ENCODE data around the gene HMCN2. TPM values are rescaled to one million over a fixed set of nuclear protein-coding genes. Genes with fewer than 3 reads are reported as not detected.
"Not testable (repeated sequence)": the region's sequence is repeated elsewhere in the genome, so short reads cannot be mapped to it uniquely, and the experiment has no call there.

Gene HMCN2
- total and polyA plus RNA-seq, 4 donors, result 0.25 to 14.8 (median 4.6) TPM

GRCh38 chr9:130433168-130433946, 167.8 kb downstream of the HMCN2 start:
- H3K9me3 ChIP-seq (ENCODE audit: control insufficient read depth, low read length), result no peaks in the 10 kb centered on the region
- no peak overlapping the region for H3K4me3 ChIP-seq (ENCODE audit: low read length in 2 of 2)
- ATAC-seq (ENCODE audit: low FRiP score) (no peak), DNase-seq (peak in 1 of 2 donors; percentile 84)
- intact Hi-C loops (cut with DNase I), result no loop called here
- WGBS, 2 donors, result 2 to 3% methylated on average over 80 to 92 of the region's 92 CpGs
- H3K27me3 ChIP-seq (ENCODE audit: control insufficient read depth in 1 of 2, insufficient read depth in 2 of 2, low read length in 1 of 2), result no peaks in the 10 kb centered on the region
- H3K4me1 ChIP-seq (ENCODE audit: control insufficient read depth in 1 of 2, insufficient read depth in 2 of 2, low read length in 2 of 2), result no peaks in the 10 kb centered on the region
- no peaks in the 10 kb centered on the region for H3K36me3 ChIP-seq (ENCODE audit: control insufficient read depth in 1 of 2, insufficient read depth in 2 of 2, low read length in 1 of 2)
- no peak overlapping the region for H3K27ac ChIP-seq (ENCODE audit: low read depth in 1 of 2, low read length in 2 of 2)

GRCh38 chr9:130433947-130434262, 168.3 kb downstream of the HMCN2 start:
- Histone ChIP-seq H3K27ac (ENCODE audit: low read depth in 1 of 2, low read length in 2 of 2) (no peak overlapping the region), H3K4me1 (ENCODE audit: control insufficient read depth in 1 of 2, insufficient read depth in 2 of 2, low read length in 2 of 2) (no peaks in the 10 kb centered on the region), H3K4me3 (ENCODE audit: low read length in 2 of 2) (no peak overlapping the region), H3K36me3 (ENCODE audit: control insufficient read depth in 1 of 2, insufficient read depth in 2 of 2, low read length in 1 of 2) (no peaks in the 10 kb centered on the region), H3K9me3 (ENCODE audit: control insufficient read depth, low read length) (no peaks in the 10 kb centered on the region), H3K27me3 (ENCODE audit: control insufficient read depth in 1 of 2, insufficient read depth in 2 of 2, low read length in 1 of 2) (no peaks in the 10 kb centered on the region)
- WGBS, 2 donors, result 32 to 38% methylated on average over 9 of the region's 9 CpGs
- no peak for ATAC-seq (ENCODE audit: low FRiP score)
- no peak for DNase-seq
- intact Hi-C loops (cut with DNase I), result no loop called here

GRCh38 chr9:130434656-130435055, 169.1 kb downstream of the HMCN2 start:
- H3K4me3 ChIP-seq (ENCODE audit: low read length in 2 of 2); H3K9me3 ChIP-seq (ENCODE audit: control insufficient read depth, low read length); H3K36me3 ChIP-seq (ENCODE audit: control insufficient read depth in 1 of 2, insufficient read depth in 2 of 2, low read length in 1 of 2); DNase-seq; ATAC-seq (ENCODE audit: low FRiP score); H3K4me1 ChIP-seq (ENCODE audit: control insufficient read depth in 1 of 2, insufficient read depth in 2 of 2, low read length in 2 of 2); intact Hi-C loops (cut with DNase I); H3K27ac ChIP-seq (ENCODE audit: low read depth in 1 of 2, low read length in 2 of 2); H3K27me3 ChIP-seq (ENCODE audit: control insufficient read depth in 1 of 2, insufficient read depth in 2 of 2, low read length in 1 of 2): not testable (repeated sequence)
- 87 to 97% methylated on average over 5 of the region's 5 CpGs for WGBS, 2 donors

GRCh38 chr9:130437011-130437789, 171.6 kb downstream of the HMCN2 start:
- Histone ChIP-seq H3K27me3 (ENCODE audit: control insufficient read depth in 1 of 2, insufficient read depth in 2 of 2, low read length in 1 of 2) (no peaks in the 10 kb centered on the region), H3K27ac (ENCODE audit: low read depth in 1 of 2, low read length in 2 of 2) (no peak overlapping the region), H3K4me3 (ENCODE audit: low read length in 2 of 2) (no peak overlapping the region), H3K9me3 (ENCODE audit: control insufficient read depth, low read length) (peaks cover 2% of the 10 kb centered on the region), H3K4me1 (ENCODE audit: control insufficient read depth in 1 of 2, insufficient read depth in 2 of 2, low read length in 2 of 2) (no peaks in the 10 kb centered on the region), H3K36me3 (ENCODE audit: control insufficient read depth in 1 of 2, insufficient read depth in 2 of 2, low read length in 1 of 2) (no peaks in the 10 kb centered on the region)
- intact Hi-C loops (cut with DNase I), result no loop called here
- no peak for DNase-seq
- 75 to 83% methylated on average over 15 of the region's 15 CpGs for WGBS, 2 donors
- ATAC-seq (ENCODE audit: low FRiP score), result no peak

GRCh38 chr9:130438382-130438981, 172.9 kb downstream of the HMCN2 start:
- peaks cover 2% of the 10 kb centered on the region for H3K9me3 ChIP-seq (ENCODE audit: control insufficient read depth, low read length)
- no peaks in the 10 kb centered on the region for H3K27me3 ChIP-seq (ENCODE audit: control insufficient read depth in 1 of 2, insufficient read depth in 2 of 2, low read length in 1 of 2)
- ATAC-seq (ENCODE audit: low FRiP score) (peak; percentile 7), DNase-seq (no peak)
- WGBS, 2 donors, result 83% methylated on average over 6 of the region's 6 CpGs
- no peak overlapping the region for H3K4me3 ChIP-seq (ENCODE audit: low read length in 2 of 2)
- no peak overlapping the region for H3K27ac ChIP-seq (ENCODE audit: low read depth in 1 of 2, low read length in 2 of 2)
- no peaks in the 10 kb centered on the region for H3K4me1 ChIP-seq (ENCODE audit: control insufficient read depth in 1 of 2, insufficient read depth in 2 of 2, low read length in 2 of 2)
- intact Hi-C loops (cut with DNase I), result no loop called here
- H3K36me3 ChIP-seq (ENCODE audit: control insufficient read depth in 1 of 2, insufficient read depth in 2 of 2, low read length in 1 of 2), result no peaks in the 10 kb centered on the region

DNA sequence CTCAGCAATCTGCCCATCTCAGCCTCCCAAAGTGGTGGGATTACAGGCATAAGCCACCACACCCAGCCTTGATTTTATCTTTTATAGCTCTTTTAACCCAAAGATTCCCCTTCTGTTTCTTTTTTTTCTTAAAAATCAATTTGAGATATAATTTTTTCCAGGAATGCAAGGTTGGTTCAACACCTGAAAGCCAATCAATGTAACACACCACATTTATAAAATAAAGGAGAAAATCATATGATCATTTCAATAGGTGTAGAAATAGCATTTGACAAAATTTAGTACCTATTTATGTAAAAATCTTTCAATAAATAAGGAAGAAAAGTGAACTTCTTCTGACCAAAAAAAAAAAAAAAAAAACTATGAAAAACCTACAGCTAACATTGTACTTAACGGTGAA, 175.5 kb downstream of the HMCN2 start:
- Histone ChIP-seq H3K36me3 (ENCODE audit: control insufficient read depth in 1 of 2, insufficient read depth in 2 of 2, low read length in 1 of 2) (no peaks in the 10 kb centered on the region), H3K9me3 (ENCODE audit: control insufficient read depth, low read length) (peaks cover 2% of the 10 kb centered on the region), H3K4me1 (ENCODE audit: control insufficient read depth in 1 of 2, insufficient read depth in 2 of 2, low read length in 2 of 2) (no peaks in the 10 kb centered on the region), H3K27ac (ENCODE audit: low read depth in 1 of 2, low read length in 2 of 2) (no peak overlapping the region), H3K27me3 (ENCODE audit: control insufficient read depth in 1 of 2, insufficient read depth in 2 of 2, low read length in 1 of 2) (no peaks in the 10 kb centered on the region), H3K4me3 (ENCODE audit: low read length in 2 of 2) (no peak overlapping the region)
- ATAC-seq (ENCODE audit: low FRiP score), result no peak
- WGBS, 2 donors, result 94 to 98% methylated on average over 1 of the region's 1 CpG
- DNase-seq, result no peak
- intact Hi-C loops (cut with DNase I), result no loop called here

DNA sequence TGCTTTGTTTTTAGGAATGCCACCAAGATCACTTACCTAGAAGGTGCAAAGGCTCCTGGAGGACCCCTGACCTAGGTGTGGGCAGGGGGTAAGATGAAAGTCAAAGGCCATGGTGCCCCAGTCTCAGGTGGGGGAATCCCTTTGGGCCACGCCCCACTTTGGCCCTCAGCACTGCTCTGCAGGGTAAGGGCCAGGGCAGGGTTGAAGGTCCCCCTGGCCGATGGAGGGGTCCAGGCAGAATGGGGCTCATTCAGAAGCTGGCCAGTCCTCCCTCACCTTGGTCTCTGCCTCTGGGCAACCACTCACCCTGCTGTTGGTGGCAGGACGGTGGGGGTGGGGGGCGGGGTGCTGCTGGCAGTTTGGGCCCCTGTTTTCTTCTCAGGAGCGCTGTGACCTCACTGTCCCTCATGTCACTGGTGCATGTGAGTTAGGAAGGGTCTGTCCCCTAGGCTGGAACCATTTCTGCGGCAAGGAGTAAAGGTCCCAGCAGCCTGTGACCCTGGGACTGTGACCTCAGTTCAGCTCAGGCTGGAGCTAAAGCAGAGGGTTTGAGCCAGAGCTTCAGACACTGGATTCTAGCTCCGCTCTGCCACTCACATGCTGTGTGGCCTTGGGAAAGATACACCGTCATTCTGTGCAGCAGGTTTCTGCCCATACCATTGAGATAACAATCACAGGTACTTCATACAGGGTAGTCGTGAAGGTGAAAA, 177.3 kb downstream of the HMCN2 start:
- H3K36me3 ChIP-seq (ENCODE audit: control insufficient read depth in 1 of 2, insufficient read depth in 2 of 2, low read length in 1 of 2), result no peaks in the 10 kb centered on the region
- H3K4me3 ChIP-seq (ENCODE audit: low read length in 2 of 2), result no peak overlapping the region
- DNase-seq, result no peak
- intact Hi-C loops (cut with DNase I), result no loop called here
- no peaks in the 10 kb centered on the region for H3K4me1 ChIP-seq (ENCODE audit: control insufficient read depth in 1 of 2, insufficient read depth in 2 of 2, low read length in 2 of 2)
- 92 to 94% methylated on average over 9 of the region's 9 CpGs for WGBS, 2 donors
- H3K27me3 ChIP-seq (ENCODE audit: control insufficient read depth in 1 of 2, insufficient read depth in 2 of 2, low read length in 1 of 2), result no peaks in the 10 kb centered on the region
- peaks cover 2% of the 10 kb centered on the region for H3K9me3 ChIP-seq (ENCODE audit: control insufficient read depth, low read length)
- no peak for ATAC-seq (ENCODE audit: low FRiP score)
- H3K27ac ChIP-seq (ENCODE audit: low read depth in 1 of 2, low read length in 2 of 2), result no peak overlapping the region

GRCh38 chr9:130443456-130443801, 177.9 kb downstream of the HMCN2 start:
- Histone ChIP-seq H3K4me3 (ENCODE audit: low read length in 2 of 2) (no peak overlapping the region), H3K36me3 (ENCODE audit: control insufficient read depth in 1 of 2, insufficient read depth in 2 of 2, low read length in 1 of 2) (no peaks in the 10 kb centered on the region), H3K9me3 (ENCODE audit: control insufficient read depth, low read length) (peaks cover 2% of the 10 kb centered on the region), H3K4me1 (ENCODE audit: control insufficient read depth in 1 of 2, insufficient read depth in 2 of 2, low read length in 2 of 2) (no peaks in the 10 kb centered on the region), H3K27me3 (ENCODE audit: control insufficient read depth in 1 of 2, insufficient read depth in 2 of 2, low read length in 1 of 2) (no peaks in the 10 kb centered on the region), H3K27ac (ENCODE audit: low read depth in 1 of 2, low read length in 2 of 2) (no peak overlapping the region)
- no peak for ATAC-seq (ENCODE audit: low FRiP score)
- intact Hi-C loops (cut with DNase I), result no loop called here
- DNase-seq, result no peak
- WGBS, 2 donors, result 89 to 90% methylated on average over 6 of the region's 6 CpGs

All from aorta (tissue), 5 donors.